ENCODE results near the gene HTATIP2.

The HTATIP2 gene
- total RNA-seq, result 16.6 to 19.7 (median 17.8) reads per million in 3 donors

DNA sequence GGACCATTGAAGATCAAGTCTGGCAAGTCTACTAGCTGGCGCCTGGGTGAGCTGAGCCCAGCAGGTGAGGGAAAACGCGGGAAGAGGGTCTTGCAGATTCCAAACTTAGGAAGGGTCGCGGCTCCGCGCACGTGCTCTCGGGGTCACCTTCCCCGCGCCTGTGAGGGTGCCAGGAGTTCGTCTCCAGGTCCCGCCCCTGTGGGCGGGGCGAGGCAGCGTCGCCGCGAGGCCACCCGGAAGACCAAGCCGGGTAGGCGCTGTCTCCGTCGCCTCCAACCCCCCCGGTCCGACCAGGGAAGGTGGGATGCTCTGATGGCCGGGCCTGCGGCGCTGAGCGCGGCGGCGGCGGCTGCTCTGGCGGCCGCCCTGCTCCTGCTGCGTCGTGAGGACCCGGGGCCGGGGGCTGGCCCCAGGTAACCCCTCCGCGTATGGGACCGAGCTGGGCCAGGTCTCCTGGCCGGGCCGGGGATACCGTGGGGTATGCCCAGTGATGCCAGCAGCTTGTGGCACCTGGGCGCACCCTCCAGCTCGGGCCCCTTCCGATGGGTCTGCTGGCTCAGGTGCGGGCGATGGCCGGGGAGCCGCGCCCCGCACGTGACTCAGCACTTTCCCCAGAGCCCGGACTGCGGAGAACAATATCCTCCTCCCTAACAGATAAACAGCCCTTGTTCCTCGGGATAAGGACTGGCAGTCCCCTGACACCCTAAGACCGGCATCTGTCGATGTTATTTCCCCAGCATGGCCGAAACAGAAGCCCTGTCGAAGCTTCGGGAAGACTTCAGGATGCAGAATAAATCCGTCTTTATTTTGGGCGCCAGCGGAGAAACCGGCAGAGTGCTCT lies at the start of gene HTATIP2:
Gene HTATIP2, plus strand, starts transcription at position 215 of the 841 bp plus-strand sequence. Its CDS starts 524 bp downstream, at position 739.
- H3K27me3 ChIP-seq (replicated peaks; ENCODE audit: control insufficient read depth, insufficient read depth, low read length, poor library complexity, severe bottlenecking), result no peaks in the 10 kb centered on the region
- H3K36me3 ChIP-seq (ENCODE audit: control insufficient read depth, insufficient read depth, low read length), result no peaks in the 10 kb centered on the region
- H3K4me3 ChIP-seq (ENCODE audit: insufficient read depth, low read depth, low read length, poor library complexity, severe bottlenecking), result peak within 1 kb of the TSS; percentile 71
- no peaks in the 10 kb centered on the region for H3K9me3 ChIP-seq (ENCODE audit: control insufficient read depth, low read length)
- peak; percentile 53 to 69 (median 59) for DNase-seq
- H3K27ac ChIP-seq (ENCODE audit: insufficient read depth, low read length, poor library complexity, severe bottlenecking), result peak within 1 kb of the TSS; percentile 77
- peaks cover 24% of the 10 kb centered on the region for H3K4me1 ChIP-seq (ENCODE audit: control insufficient read depth, insufficient read depth, low read length, poor library complexity, severe bottlenecking)

DNA sequence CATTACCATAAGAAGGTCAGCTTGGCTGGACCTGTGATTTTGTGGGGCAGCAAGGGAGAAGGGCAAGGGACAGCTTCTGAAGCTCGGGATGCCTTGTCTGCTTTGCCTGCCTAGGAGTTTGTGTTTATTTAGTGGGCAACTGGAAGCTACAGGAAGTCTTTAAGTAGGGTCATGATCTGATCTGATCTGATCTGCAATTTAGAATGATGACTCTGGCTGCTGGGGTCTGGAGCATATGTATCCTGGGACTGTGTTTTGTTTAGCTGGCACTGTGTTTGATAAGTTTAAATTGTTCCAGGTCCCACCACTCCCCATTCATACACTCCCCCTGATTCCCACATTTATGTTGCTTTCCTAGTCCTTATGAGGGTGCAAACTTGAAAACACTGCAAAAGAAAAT lies 47.7 kb upstream of the HTATIP2 start:
- Histone ChIP-seq H3K27ac (ENCODE audit: insufficient read depth, low read length, poor library complexity, severe bottlenecking) (no peak overlapping the region), H3K36me3 (ENCODE audit: control insufficient read depth, insufficient read depth, low read length) (no peaks in the 10 kb centered on the region), H3K4me3 (ENCODE audit: insufficient read depth, low read depth, low read length, poor library complexity, severe bottlenecking) (no peak overlapping the region), H3K4me1 (ENCODE audit: control insufficient read depth, insufficient read depth, low read length, poor library complexity, severe bottlenecking) (no peaks in the 10 kb centered on the region), H3K9me3 (ENCODE audit: control insufficient read depth, low read length) (no peaks in the 10 kb centered on the region), H3K27me3 (replicated peaks; ENCODE audit: control insufficient read depth, insufficient read depth, low read length, poor library complexity, severe bottlenecking) (no peaks in the 10 kb centered on the region)
- no peak for DNase-seq

DNA sequence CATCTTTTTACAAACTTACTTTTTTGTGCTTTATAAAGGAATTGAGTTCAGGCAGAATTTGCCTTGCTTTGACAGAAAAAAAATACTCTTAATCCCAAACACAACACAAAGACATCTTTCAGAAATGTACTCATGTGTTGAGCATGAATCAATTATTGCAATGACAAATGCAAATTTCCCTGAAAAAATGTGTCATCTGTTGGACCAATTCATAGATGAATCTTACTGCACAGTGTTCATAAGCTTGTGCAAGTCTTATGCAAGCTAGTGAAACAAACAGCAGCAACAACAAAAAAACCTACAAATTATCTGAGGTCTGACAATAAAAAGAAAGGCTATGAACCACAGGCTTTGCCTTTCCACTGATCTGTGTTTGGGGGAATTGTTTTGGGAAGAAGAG lies 42.3 kb upstream of the HTATIP2 start:
- DNase-seq, result no peak
- H3K4me1 ChIP-seq (ENCODE audit: control insufficient read depth, insufficient read depth, low read length, poor library complexity, severe bottlenecking), result no peaks in the 10 kb centered on the region
- no peak overlapping the region for H3K4me3 ChIP-seq (ENCODE audit: insufficient read depth, low read depth, low read length, poor library complexity, severe bottlenecking)
- no peaks in the 10 kb centered on the region for H3K36me3 ChIP-seq (ENCODE audit: control insufficient read depth, insufficient read depth, low read length)
- no peaks in the 10 kb centered on the region for H3K9me3 ChIP-seq (ENCODE audit: control insufficient read depth, low read length)
- H3K27me3 ChIP-seq (replicated peaks; ENCODE audit: control insufficient read depth, insufficient read depth, low read length, poor library complexity, severe bottlenecking), result no peaks in the 10 kb centered on the region
- no peak overlapping the region for H3K27ac ChIP-seq (ENCODE audit: insufficient read depth, low read length, poor library complexity, severe bottlenecking)

DNA sequence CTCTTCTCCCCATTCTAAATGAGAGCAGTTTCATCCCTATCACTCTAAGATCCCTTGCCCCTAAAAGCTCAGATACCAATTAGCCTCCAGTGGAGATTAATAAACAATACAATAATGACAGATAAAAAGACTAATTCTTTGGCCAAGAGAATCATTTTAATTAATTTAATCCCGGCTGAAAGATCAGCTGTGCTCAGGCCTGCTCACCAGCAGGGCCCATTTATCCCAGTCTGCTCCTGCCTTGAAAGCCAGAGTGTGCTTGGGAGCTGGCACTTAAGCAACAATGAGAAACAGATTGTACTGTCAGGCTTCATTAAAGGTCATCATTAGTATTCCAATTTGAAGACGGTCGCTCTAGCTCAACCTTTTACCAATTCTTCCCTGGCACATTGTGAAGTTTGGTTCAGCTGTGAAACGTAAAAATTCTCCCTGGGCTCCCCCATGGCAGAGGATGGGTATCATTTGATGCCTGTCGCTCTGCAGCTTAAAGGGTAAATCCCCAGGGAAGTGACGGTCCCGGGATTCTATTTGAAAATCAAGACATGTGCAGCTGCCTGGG lies 36.1 kb upstream of the HTATIP2 start:
- Histone ChIP-seq H3K27me3 (replicated peaks; ENCODE audit: control insufficient read depth, insufficient read depth, low read length, poor library complexity, severe bottlenecking) (no peaks in the 10 kb centered on the region), H3K4me1 (ENCODE audit: control insufficient read depth, insufficient read depth, low read length, poor library complexity, severe bottlenecking) (no peaks in the 10 kb centered on the region), H3K4me3 (ENCODE audit: insufficient read depth, low read depth, low read length, poor library complexity, severe bottlenecking) (no peak overlapping the region), H3K9me3 (ENCODE audit: control insufficient read depth, low read length) (no peaks in the 10 kb centered on the region), H3K27ac (ENCODE audit: insufficient read depth, low read length, poor library complexity, severe bottlenecking) (no peak overlapping the region), H3K36me3 (ENCODE audit: control insufficient read depth, insufficient read depth, low read length) (no peaks in the 10 kb centered on the region)
- no peak for DNase-seq

DNA sequence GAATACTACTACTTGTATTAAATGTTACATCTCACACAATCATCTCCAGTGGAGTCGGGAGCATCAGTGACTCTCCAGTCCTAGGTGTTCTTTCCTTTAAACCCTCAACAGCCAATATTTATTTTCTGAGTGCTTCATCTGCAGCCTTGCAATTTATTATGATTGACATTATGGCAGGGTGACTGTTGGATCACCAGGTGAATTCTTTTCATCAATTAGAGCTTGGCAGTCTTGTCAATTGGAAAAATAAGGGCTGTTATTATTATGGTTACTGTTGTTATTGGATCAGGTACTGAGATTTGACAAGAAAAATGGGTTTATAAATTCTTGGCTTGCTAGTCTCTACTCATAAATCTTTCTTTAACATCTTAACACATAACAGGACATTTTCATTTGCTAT lies 27.5 kb upstream of the HTATIP2 start:
- Histone ChIP-seq H3K36me3 (ENCODE audit: control insufficient read depth, insufficient read depth, low read length) (no peaks in the 10 kb centered on the region), H3K4me3 (ENCODE audit: insufficient read depth, low read depth, low read length, poor library complexity, severe bottlenecking) (no peak overlapping the region), H3K27ac (ENCODE audit: insufficient read depth, low read length, poor library complexity, severe bottlenecking) (no peak overlapping the region), H3K27me3 (replicated peaks; ENCODE audit: control insufficient read depth, insufficient read depth, low read length, poor library complexity, severe bottlenecking) (no peaks in the 10 kb centered on the region), H3K4me1 (ENCODE audit: control insufficient read depth, insufficient read depth, low read length, poor library complexity, severe bottlenecking) (no peaks in the 10 kb centered on the region), H3K9me3 (ENCODE audit: control insufficient read depth, low read length) (no peaks in the 10 kb centered on the region)
- DNase-seq, result no peak

DNA sequence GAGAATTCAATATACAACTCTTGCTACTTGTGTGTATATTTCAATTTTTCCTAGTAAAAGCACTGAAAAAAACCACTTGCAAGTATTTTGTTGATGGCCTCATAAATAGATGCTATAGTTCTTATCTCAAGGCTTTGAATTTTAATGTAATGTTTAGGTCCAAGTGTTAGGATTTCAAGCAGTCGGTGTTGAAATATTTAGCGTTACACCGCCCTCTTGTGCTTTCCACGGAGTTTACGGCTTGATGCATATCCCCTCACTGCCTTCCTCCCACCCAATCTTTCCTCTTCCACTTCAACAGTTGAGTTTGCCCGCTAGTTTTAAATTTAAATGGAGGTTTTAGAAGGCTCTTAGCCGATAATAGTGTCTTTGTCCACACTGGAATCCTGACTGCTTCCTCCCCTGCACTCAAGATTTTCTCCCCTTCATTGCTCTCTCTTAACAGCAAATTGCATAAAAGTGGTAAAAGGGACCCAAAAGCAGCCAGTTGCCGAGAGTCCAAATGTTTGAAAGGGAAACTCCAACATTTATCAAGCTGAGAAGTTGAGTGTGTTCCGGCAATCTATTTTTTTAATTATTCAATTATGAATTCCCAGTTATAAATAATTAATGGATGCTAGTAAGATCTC lies 25.9 kb upstream of the HTATIP2 start:
- no peak overlapping the region for H3K4me3 ChIP-seq (ENCODE audit: insufficient read depth, low read depth, low read length, poor library complexity, severe bottlenecking)
- no peaks in the 10 kb centered on the region for H3K4me1 ChIP-seq (ENCODE audit: control insufficient read depth, insufficient read depth, low read length, poor library complexity, severe bottlenecking)
- no peaks in the 10 kb centered on the region for H3K9me3 ChIP-seq (ENCODE audit: control insufficient read depth, low read length)
- no peak for DNase-seq
- H3K27ac ChIP-seq (ENCODE audit: insufficient read depth, low read length, poor library complexity, severe bottlenecking), result no peak overlapping the region
- H3K36me3 ChIP-seq (ENCODE audit: control insufficient read depth, insufficient read depth, low read length), result no peaks in the 10 kb centered on the region
- peaks cover 5% of the 10 kb centered on the region for H3K27me3 ChIP-seq (replicated peaks; ENCODE audit: control insufficient read depth, insufficient read depth, low read length, poor library complexity, severe bottlenecking)

DNA sequence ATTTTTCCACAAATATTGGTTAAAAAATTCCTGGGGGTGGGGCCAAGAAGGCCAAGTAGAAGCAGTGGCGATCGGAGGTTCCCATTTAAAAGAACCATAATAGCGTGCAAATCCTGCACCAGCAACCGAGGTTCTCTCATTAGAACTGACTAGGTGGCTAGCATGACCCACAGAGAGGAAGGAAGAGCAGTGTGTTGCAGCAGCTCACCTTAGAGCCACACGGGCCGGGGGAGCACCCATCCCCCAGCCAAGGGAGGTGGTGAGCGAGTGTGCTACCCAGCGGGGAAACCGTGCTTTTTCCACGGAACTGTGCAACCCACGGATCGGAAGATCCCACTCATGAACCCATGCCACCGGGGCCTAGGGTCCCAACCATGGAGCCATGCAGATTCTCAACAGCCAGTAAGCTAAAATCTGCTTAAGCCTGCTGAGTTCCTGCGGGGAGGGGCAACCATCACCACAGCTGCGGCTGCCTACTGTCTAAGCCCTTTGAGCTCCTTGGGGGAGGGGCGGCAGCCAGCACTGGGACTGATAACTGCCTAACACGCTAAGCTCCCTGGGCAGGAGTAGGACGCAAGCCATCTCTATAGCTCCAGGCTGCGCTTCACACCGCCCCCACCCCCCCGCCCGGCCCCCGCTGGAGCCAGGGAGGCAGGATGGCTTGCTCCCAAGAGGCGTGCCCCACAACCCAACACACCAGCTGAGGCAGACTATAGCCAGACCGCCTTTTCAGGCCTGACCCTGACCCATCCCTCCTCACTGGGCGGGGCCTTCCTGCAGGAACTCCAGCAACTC lies 21.0 kb upstream of the HTATIP2 start:
- no peaks in the 10 kb centered on the region for H3K36me3 ChIP-seq (ENCODE audit: control insufficient read depth, insufficient read depth, low read length)
- no peak overlapping the region for H3K4me3 ChIP-seq (ENCODE audit: insufficient read depth, low read depth, low read length, poor library complexity, severe bottlenecking)
- H3K27ac ChIP-seq (ENCODE audit: insufficient read depth, low read length, poor library complexity, severe bottlenecking), result no peak overlapping the region
- H3K27me3 ChIP-seq (replicated peaks; ENCODE audit: control insufficient read depth, insufficient read depth, low read length, poor library complexity, severe bottlenecking), result peaks cover 5% of the 10 kb centered on the region
- DNase-seq, result no peak
- H3K4me1 ChIP-seq (ENCODE audit: control insufficient read depth, insufficient read depth, low read length, poor library complexity, severe bottlenecking), result no peaks in the 10 kb centered on the region
- H3K9me3 ChIP-seq (ENCODE audit: control insufficient read depth, low read length), result no peaks in the 10 kb centered on the region

DNA sequence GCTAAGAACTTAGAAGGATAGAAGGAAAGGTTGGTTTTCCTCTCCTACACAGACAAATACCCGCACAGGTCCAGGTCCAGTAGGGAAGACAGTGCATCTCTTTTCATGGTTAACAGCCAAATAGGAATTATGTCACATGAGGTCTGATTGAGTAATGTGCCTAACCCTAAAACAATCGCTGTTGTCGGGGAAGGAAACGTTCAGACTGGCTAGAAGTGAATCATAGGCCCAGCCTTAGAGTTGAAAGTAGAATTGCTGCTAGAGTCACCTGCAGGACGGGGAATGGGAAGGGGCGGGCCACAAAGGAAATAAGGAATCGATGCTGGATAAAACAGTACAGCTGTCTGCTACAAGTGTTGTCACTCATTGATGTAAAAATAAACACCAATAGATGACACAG lies 12.4 kb upstream of the HTATIP2 start:
- no peak overlapping the region for H3K27ac ChIP-seq (ENCODE audit: insufficient read depth, low read length, poor library complexity, severe bottlenecking)
- H3K4me1 ChIP-seq (ENCODE audit: control insufficient read depth, insufficient read depth, low read length, poor library complexity, severe bottlenecking), result no peaks in the 10 kb centered on the region
- H3K9me3 ChIP-seq (ENCODE audit: control insufficient read depth, low read length), result no peaks in the 10 kb centered on the region
- H3K36me3 ChIP-seq (ENCODE audit: control insufficient read depth, insufficient read depth, low read length), result no peaks in the 10 kb centered on the region
- no peak overlapping the region for H3K4me3 ChIP-seq (ENCODE audit: insufficient read depth, low read depth, low read length, poor library complexity, severe bottlenecking)
- H3K27me3 ChIP-seq (replicated peaks; ENCODE audit: control insufficient read depth, insufficient read depth, low read length, poor library complexity, severe bottlenecking), result no peaks in the 10 kb centered on the region
- no peak for DNase-seq

DNA sequence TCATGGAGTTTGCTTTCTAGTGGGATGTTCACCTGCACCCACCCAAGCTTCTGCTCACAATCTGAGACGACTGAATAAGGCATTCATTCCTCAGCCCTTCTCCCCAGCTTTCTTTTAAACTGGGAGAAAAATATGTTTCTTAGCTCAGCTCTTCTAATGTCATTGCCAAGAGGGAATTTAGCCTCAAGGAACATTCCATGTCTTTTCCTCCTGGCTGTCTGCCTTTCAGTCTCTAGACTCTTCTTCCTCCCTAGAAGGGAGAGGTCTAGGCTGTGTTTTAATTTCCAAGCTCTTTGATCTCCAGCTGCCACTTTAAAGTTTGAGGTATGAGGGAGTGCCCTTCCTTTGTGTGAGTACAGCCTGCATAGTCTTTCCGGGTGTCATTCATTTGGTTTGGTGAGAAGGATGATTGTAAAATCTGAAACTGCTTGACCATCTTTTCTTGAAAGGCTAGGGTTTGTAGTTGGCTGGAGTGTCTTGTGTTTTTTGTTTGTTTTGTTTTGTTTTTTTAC lies 11.7 kb upstream of the HTATIP2 start:
- no peaks in the 10 kb centered on the region for H3K27me3 ChIP-seq (replicated peaks; ENCODE audit: control insufficient read depth, insufficient read depth, low read length, poor library complexity, severe bottlenecking)

More for the DNA sequence above, 11.7 kb upstream of the HTATIP2 start:
- no peak for DNase-seq
- Histone ChIP-seq H3K4me3 (ENCODE audit: insufficient read depth, low read depth, low read length, poor library complexity, severe bottlenecking) (no peak overlapping the region), H3K27ac (ENCODE audit: insufficient read depth, low read length, poor library complexity, severe bottlenecking) (no peak overlapping the region), H3K4me1 (ENCODE audit: control insufficient read depth, insufficient read depth, low read length, poor library complexity, severe bottlenecking) (no peaks in the 10 kb centered on the region), H3K36me3 (ENCODE audit: control insufficient read depth, insufficient read depth, low read length) (no peaks in the 10 kb centered on the region), H3K9me3 (ENCODE audit: control insufficient read depth, low read length) (no peaks in the 10 kb centered on the region)

Data from effector memory CD4-positive, alpha-beta T cell (primary cell).